SK-N-MC (cell line): ENCODE data around the gene HMGB2.

Source experiments
- DNase-seq: peaks from one replicate; pipeline ENCODE4 v3.0.0-alpha.2; 2011; ENCODE audit warnings: low read depth, low spot score
- H3K27ac ChIP-seq: fragments of 200-600 bp; sonication (generic); 2 replicates; pipeline ENCODE4 v1.5.1; 2016; ENCODE audit warnings: mixed run types
- H3K36me3 ChIP-seq: fragments of 200-600 bp; sonication (generic); 2 replicates; pipeline ENCODE4 v1.6.1; 2017; ENCODE audit warnings: antibody characterized with exemption, low read length, mixed read lengths; ENCODE audit not compliant: insufficient read depth
- H3K4me3 ChIP-seq: fragments of 200-600 bp; sonication (generic); 2 replicates; pipeline ENCODE4 v1.5.1; 2016
- H3K9ac ChIP-seq: fragments of 200-600 bp; sonication (generic); 2 replicates; pipeline ENCODE4 v1.8.0; 2017; ENCODE audit warnings: mixed run types, mixed read lengths; ENCODE audit not compliant: insufficient read length
- H3K9me3 ChIP-seq: fragments of 200-600 bp; sonication (generic); 2 replicates; pipeline ENCODE4 v1.6.1; 2017; ENCODE audit warnings: low read depth, mild to moderate bottlenecking, antibody characterized with exemption, low read length, moderate library complexity, mixed read lengths
- EZH2 ChIP-seq: fragments of 200-600 bp; sonication (generic); IDR thresholded peaks from one replicate; pipeline ENCODE4 v1.6.1; 2017; ENCODE audit warnings: antibody characterized with exemption
- FOXP2 ChIP-seq: optimal IDR thresholded peaks from 2 replicates; pipeline ENCODE3; 2011; ENCODE audit warnings: mild to moderate bottlenecking, moderate library complexity; ENCODE audit not compliant: insufficient read depth; ENCODE audit errors: extremely low read length, control extremely low read depth
- POLR2AphosphoS5 ChIP-seq: IDR thresholded peaks from 2 replicates; pipeline ENCODE4 v1.6.1; 2012; ENCODE audit warnings: mild to moderate bottlenecking, low read depth, low read length, borderline replicate concordance

HMGB2 gene

GRCh38 chr4:173288698-173289352 lies 45.3 kb downstream of the HMGB2 start:
- H3K4me3 ChIP-seq: no peak overlapping the region
- TF ChIP-seq POLR2AphosphoS5 (no peak), FOXP2 (no peak), EZH2 (no peak)
- no peak overlapping the region for H3K27ac ChIP-seq
- no peak for DNase-seq
- no peak overlapping the region for H3K9ac ChIP-seq
- H3K9me3 ChIP-seq: peaks cover 9% of the 10 kb centered on the region; the same call in 1 of the 2 replicates
- H3K36me3 ChIP-seq: peaks cover 11% of the 10 kb centered on the region; the same call in 1 of the 2 replicates

DNA sequence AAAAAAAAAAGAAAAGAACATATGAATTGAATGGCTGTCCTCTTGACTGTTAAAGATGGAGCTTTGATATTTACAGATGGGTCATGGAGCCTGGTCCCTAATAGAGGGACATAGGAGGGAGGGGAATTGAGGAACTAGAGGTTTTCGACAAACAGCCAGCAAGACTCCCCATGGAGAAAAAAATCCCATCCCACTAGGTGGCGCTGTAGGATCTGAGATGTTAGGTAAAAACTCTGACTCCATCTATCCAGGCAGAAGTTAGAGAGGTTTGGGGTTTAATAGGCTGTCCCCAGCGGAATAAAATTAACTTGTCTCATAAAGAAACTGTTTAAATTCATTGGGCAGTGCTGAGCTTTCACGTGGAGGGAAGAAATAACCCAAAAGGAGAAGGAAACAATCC lies 45.9 kb downstream of the HMGB2 start:
- no peak overlapping the region for H3K9ac ChIP-seq
- H3K9me3 ChIP-seq: peaks cover 9% of the 10 kb centered on the region; the same call in 1 of the 2 replicates
- TF ChIP-seq POLR2AphosphoS5: no peak
- TF ChIP-seq EZH2: no peak
- no peak for TF ChIP-seq FOXP2
- no peak for DNase-seq
- H3K4me3 ChIP-seq: no peak overlapping the region
- peaks cover 11% of the 10 kb centered on the region; the same call in 1 of the 2 replicates for H3K36me3 ChIP-seq
- H3K27ac ChIP-seq: no peak overlapping the region

DNA sequence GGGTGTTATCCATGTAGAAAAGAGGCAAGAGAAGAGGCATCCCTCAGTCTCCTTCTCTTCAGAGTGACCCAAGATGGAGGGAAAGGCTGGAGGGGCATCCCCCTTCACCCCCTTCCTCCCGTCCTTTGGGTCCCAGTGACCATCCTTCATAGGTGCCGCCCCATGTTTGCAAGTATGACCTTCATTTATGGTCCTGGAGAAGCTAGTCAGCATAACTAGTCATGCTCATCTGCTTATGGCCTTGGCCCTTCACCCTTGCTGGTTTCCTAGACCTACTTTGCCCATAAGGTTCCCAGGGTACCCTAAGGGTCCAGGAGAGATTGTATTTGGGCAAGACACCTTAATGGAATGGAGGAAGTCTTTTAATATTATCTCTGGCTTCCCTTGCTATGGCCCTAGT lies 46.7 kb downstream of the HMGB2 start:
- H3K9me3 ChIP-seq: peaks cover 9% of the 10 kb centered on the region; the same call in 1 of the 2 replicates
- no peak for DNase-seq
- TF ChIP-seq POLR2AphosphoS5 (no peak), EZH2 (no peak), FOXP2 (no peak)
- no peak overlapping the region for H3K4me3 ChIP-seq
- H3K27ac ChIP-seq: no peak overlapping the region
- H3K9ac ChIP-seq: no peak overlapping the region
- H3K36me3 ChIP-seq: peaks cover 11% of the 10 kb centered on the region; the same call in 1 of the 2 replicates

GRCh38 chr4:173284463-173284862 lies 49.7 kb downstream of the HMGB2 start:
- H3K36me3 ChIP-seq: peaks cover 11% of the 10 kb centered on the region
- TF ChIP-seq FOXP2 (no peak), EZH2 (no peak), POLR2AphosphoS5 (no peak)
- DNase-seq: no peak

DNA sequence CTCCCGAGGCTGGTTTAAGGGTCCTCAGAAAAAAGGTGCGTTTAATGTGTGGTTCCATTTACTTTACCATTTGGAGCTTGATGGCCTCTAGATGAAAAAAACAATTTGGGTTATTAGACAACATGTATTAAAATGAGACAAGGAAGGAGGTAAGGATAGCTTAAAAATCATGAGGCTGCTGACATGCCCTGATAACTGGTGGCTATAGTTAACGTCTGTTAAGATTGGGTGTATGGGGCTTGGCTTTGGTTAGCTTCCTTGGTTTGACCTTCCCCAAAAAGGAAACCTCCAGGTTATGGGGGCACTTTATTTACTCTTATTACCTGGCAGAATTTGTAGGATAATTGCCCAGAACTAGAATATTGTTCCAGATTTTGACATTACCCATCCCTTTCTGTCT lies 51.5 kb downstream of the HMGB2 start:
- TF ChIP-seq POLR2AphosphoS5 (no peak), FOXP2 (no peak), EZH2 (no peak)
- Histone ChIP-seq H3K9ac (no peak overlapping the region), H3K27ac (no peak overlapping the region), H3K36me3 (peaks cover 11% of the 10 kb centered on the region), H3K9me3 (peaks cover 9% of the 10 kb centered on the region; the same call in 1 of the 2 replicates), H3K4me3 (no peak overlapping the region)
- DNase-seq: no peak

More at GRCh38 chr4:173284463-173284862, 49.7 kb downstream of the HMGB2 start:
- Histone ChIP-seq H3K9me3 (peaks cover 9% of the 10 kb centered on the region; the same call in 1 of the 2 replicates), H3K4me3 (no peak overlapping the region), H3K27ac (no peak overlapping the region), H3K9ac (no peak overlapping the region)

DNA sequence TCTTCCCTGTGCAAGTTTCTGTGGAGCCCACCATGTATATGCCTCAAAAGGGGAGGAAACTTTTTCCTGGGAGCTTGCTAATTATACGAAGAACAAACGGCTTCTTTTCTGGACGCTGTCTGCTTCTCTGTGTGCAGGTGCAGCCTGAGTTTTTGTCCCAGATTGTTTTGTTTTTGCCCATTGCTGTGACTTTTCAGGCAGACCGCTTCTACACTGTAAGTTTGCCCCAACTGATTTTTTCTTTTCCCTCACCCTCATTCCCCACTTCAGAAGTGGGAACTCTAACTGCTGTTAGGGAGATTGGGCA lies 51.9 kb downstream of the HMGB2 start:
- no peak overlapping the region for H3K9ac ChIP-seq
- no peak overlapping the region for H3K4me3 ChIP-seq
- peaks cover 11% of the 10 kb centered on the region for H3K36me3 ChIP-seq
- no peak for DNase-seq
- no peak overlapping the region for H3K27ac ChIP-seq
- peaks cover 9% of the 10 kb centered on the region; the same call in 1 of the 2 replicates for H3K9me3 ChIP-seq
- TF ChIP-seq FOXP2: no peak
- no peak for TF ChIP-seq EZH2
- no peak for TF ChIP-seq POLR2AphosphoS5

DNA sequence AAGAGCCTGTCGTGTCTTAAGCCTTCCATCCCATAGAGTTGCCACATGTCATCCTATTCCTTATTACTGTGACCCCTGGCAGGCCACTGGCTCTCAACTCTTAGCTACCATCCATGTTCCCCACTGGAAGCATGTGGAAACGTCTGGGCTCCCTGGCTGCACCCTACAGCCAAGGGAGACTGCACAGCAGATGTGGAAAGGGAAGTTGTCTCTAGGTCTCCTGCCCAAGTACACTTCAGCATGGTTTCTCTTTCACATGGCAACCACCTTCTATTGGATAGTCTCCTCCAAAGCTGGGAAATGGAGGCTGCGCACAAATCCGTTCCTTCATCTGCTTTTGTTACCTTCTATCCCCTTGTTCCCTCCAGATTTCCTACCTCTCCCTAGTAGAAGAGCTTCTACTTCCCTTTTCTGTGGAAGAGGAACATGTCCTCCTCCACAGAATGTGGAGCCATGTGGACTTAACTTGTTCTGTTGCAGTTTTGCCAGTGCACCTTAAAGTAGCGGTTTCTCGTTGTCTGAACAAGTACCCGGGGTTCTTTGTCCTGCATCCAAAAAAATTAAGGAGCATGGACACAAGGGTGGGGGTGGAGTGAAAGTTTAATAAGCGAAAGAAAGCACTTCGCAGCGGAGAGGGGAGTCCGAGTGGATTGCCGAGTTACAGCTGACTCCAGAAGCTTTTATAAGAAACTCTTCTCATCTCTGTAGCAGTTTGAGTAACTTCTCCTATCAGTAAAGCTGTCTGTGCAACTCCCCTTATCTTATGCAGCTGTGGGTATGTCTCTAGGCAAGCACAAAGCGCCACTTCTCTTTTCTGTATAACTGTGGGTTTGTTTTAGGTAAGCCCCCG lies 52.5 kb downstream of the HMGB2 start:
- Histone ChIP-seq H3K9ac (no peak overlapping the region), H3K27ac (no peak overlapping the region), H3K9me3 (peaks cover 7% of the 10 kb centered on the region; the same call in 1 of the 2 replicates), H3K4me3 (no peak overlapping the region), H3K36me3 (peaks cover 9% of the 10 kb centered on the region)
- DNase-seq: no peak
- TF ChIP-seq POLR2AphosphoS5: no peak
- TF ChIP-seq FOXP2: no peak
